ENCODE results near the gene MACROD2. TPM values are rescaled to one million over a fixed set of nuclear protein-coding genes. Genes with fewer than 3 reads are reported as not detected.

The MACROD2 gene
- total RNA-seq, 1 experiment from 2014 or later: 1.6 TPM

DNA sequence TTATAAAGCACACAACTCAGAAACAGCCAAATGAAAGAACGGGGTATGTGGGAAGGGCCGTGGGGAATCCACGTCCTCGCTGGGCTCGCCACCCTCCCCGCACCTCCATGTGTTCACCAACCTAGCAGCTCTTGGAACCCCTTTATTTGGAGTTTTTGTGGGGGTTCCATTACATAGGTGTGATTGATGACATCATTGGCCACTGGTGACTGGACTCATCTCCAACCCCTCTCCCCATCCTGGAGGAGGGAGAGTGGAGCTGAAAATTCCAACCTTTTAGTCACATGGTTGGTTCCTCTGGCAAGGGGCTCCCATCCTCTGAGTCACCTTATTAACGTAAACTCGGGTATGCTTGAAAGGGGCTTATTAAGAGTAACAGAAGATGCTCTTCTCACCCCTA, 934.1 kb downstream of the MACROD2 start:
- no peak overlapping the region for H2BK120ac ChIP-seq (ENCODE audit: low read depth, low read length, poor library complexity, severe bottlenecking)
- Mint-ChIP-seq H3K27me3 (ENCODE audit: low read depth) (no peaks in the 10 kb centered on the region), H3K9me3 (no peaks in the 10 kb centered on the region), H3K4me1 (0 out of 4 replicates have a peak, but pooled peaks cover 0 to 2% of the 10 kb centered on the region in 2 experiments), H3K27ac (no peak overlapping the region), H3K36me3 (ENCODE audit: insufficient read depth in 1 of 3, low read depth in 3 of 3) (no peaks in the 10 kb centered on the region; a peak in 1 of 7 replicates), H3K4me3 (no peak overlapping the region)
- no peaks in the 10 kb centered on the region for H3K27me3 ChIP-seq (ENCODE audit: insufficient read depth, low read length)
- WGBS (ENCODE audit: extremely low coverage, insufficient read length, low lambda C conversion rate): no CpG with 5 or more reads among the region's 8 CpGs
- no peak overlapping the region for H2BK20ac ChIP-seq (ENCODE audit: low read depth, low read length, poor library complexity, severe bottlenecking)
- no peaks in the 10 kb centered on the region for H3K79me1 ChIP-seq (ENCODE audit: insufficient read depth, low read depth, low read length, poor library complexity, severe bottlenecking)
- H2BK5ac ChIP-seq (ENCODE audit: insufficient read length, low read length): no peak overlapping the region
- no peaks in the 10 kb centered on the region for H3K79me2 ChIP-seq (ENCODE audit: insufficient read depth, low read length)
- no peak overlapping the region for H3T11ph ChIP-seq (ENCODE audit: low read length)
- H2AFZ ChIP-seq (ENCODE audit: low read length): no peak overlapping the region
- no peak overlapping the region for H3K9ac ChIP-seq (ENCODE audit: extremely low read depth, insufficient read length, low read length)
- no peak for DNase-seq
- no peak overlapping the region for H3K14ac ChIP-seq (ENCODE audit: insufficient read depth, low read length)
- H4K5ac ChIP-seq (ENCODE audit: insufficient read length, low read depth, low read length): no peak overlapping the region
- no peaks in the 10 kb centered on the region for H3K9me3 ChIP-seq (ENCODE audit: control insufficient read depth, low read depth, low read length)
- TF ChIP-seq, protein P1, sequence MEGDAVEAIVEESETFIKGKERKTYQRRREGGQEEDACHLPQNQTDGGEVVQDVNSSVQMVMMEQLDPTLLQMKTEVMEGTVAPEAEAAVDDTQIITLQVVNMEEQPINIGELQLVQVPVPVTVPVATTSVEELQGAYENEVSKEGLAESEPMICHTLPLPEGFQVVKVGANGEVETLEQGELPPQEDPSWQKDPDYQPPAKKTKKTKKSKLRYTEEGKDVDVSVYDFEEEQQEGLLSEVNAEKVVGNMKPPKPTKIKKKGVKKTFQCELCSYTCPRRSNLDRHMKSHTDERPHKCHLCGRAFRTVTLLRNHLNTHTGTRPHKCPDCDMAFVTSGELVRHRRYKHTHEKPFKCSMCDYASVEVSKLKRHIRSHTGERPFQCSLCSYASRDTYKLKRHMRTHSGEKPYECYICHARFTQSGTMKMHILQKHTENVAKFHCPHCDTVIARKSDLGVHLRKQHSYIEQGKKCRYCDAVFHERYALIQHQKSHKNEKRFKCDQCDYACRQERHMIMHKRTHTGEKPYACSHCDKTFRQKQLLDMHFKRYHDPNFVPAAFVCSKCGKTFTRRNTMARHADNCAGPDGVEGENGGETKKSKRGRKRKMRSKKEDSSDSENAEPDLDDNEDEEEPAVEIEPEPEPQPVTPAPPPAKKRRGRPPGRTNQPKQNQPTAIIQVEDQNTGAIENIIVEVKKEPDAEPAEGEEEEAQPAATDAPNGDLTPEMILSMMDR (conservative IDR thresholded peaks at IDR 0.05): no peak
- H2AK5ac ChIP-seq (ENCODE audit: insufficient read length, low read length): no peak overlapping the region
- no peaks in the 10 kb centered on the region for H3K4me1 ChIP-seq (ENCODE audit: insufficient read depth, low read length)
- no peaks in the 10 kb centered on the region for H4K20me1 ChIP-seq (ENCODE audit: control insufficient read depth, insufficient read depth, insufficient read length)
- H4K91ac ChIP-seq (ENCODE audit: insufficient read length, low read depth, low read length): no peak overlapping the region
- H4K8ac ChIP-seq (replicated peaks; ENCODE audit: insufficient read length, low read depth, low read length): no peak overlapping the region
- no peak overlapping the region for H3K4ac ChIP-seq (ENCODE audit: low read depth, low read length)
- H3K4me2 ChIP-seq (ENCODE audit: insufficient read depth, insufficient read length, low read length): no peak overlapping the region
- no peak overlapping the region for H3K56ac ChIP-seq (ENCODE audit: insufficient read length, low read depth, low read length)
- H2BK15ac ChIP-seq (ENCODE audit: low read depth, low read length): no peak overlapping the region
- H3K23ac ChIP-seq (ENCODE audit: insufficient read length, low read depth, low read length): no peak overlapping the region
- H3K27ac ChIP-seq (ENCODE audit: insufficient read length, low read depth, low read length): no peak overlapping the region
- no peak overlapping the region for H2BK12ac ChIP-seq (ENCODE audit: insufficient read length, low read depth, low read length)
- H3K18ac ChIP-seq (ENCODE audit: insufficient read length, low read depth, low read length): no peak overlapping the region
- H3K23me2 ChIP-seq (ENCODE audit: insufficient read length, low read depth, low read length, poor library complexity, severe bottlenecking): no peaks in the 10 kb centered on the region

Data from H9 (cell line).